ENCODE measurements around the gene ZNF280C.

Gene ZNF280C

GRCh38 chrX:130176942-130177341 lies 91.8 kb downstream of the ZNF280C start:
- DNase-seq (ENCODE audit: low read depth in 2 of 2): no peak

GRCh38 chrX:130176354-130176776 lies 92.3 kb downstream of the ZNF280C start:
- DNase-seq (ENCODE audit: low read depth in 2 of 2): no peak

GRCh38 chrX:130174937-130175336 lies 93.8 kb downstream of the ZNF280C start:
- DNase-seq (ENCODE audit: low read depth in 2 of 2): no peak

GRCh38 chrX:130174045-130174704 lies 94.5 kb downstream of the ZNF280C start:
- DNase-seq (ENCODE audit: low read depth in 2 of 2): no peak

- DNase-seq (ENCODE audit: low read depth in 2 of 2): peak in 1 of 2 donors; percentile 41
Measured at GRCh38 chrX:130173190-130173895, 95.4 kb downstream of the ZNF280C start.

GRCh38 chrX:130172127-130172845 lies 96.4 kb downstream of the ZNF280C start:
- DNase-seq (ENCODE audit: low read depth in 2 of 2): no peak

GRCh38 chrX:130171446-130172126 lies 97.1 kb downstream of the ZNF280C start, which contains the start of gene RAB33A:
Gene RAB33A (plus strand): TSS chrX:130171962. CDS start chrX:130172063, 101 bp downstream.
- peak in 1 of 2 donors; percentile 25 for DNase-seq (ENCODE audit: low read depth in 2 of 2)

GRCh38 chrX:130170752-130171445 lies 97.8 kb downstream of the ZNF280C start:
- peak in 1 of 2 donors; percentile 45 for DNase-seq (ENCODE audit: low read depth in 2 of 2)

- DNase-seq (ENCODE audit: low read depth in 2 of 2): no peak
Measured at GRCh38 chrX:130167040-130167439, 101.7 kb downstream of the ZNF280C start.

- no peak for DNase-seq (ENCODE audit: low read depth in 2 of 2)
Measured at GRCh38 chrX:130166503-130166777, 102.3 kb downstream of the ZNF280C start.

- peak; percentile 76 to 77 for DNase-seq (ENCODE audit: low read depth in 2 of 2)
Measured at GRCh38 chrX:130165703-130166502, 102.8 kb downstream of the ZNF280C start, which contains the start of gene AIFM1. Gene AIFM1 (minus strand): TSS chrX:130165841. CDS start chrX:130165656, 185 bp downstream.

GRCh38 chrX:130165181-130165702 lies 103.5 kb downstream of the ZNF280C start:
- DNase-seq (ENCODE audit: low read depth in 2 of 2): no peak

GRCh38 chrX:130163398-130163797 lies 105.3 kb downstream of the ZNF280C start:
- no peak for DNase-seq (ENCODE audit: low read depth in 2 of 2)

GRCh38 chrX:130162094-130162735 lies 106.5 kb downstream of the ZNF280C start:
- no peak for DNase-seq (ENCODE audit: low read depth in 2 of 2)

GRCh38 chrX:130159776-130160175 lies 108.9 kb downstream of the ZNF280C start:
- DNase-seq (ENCODE audit: low read depth in 2 of 2): no peak

GRCh38 chrX:130158311-130158710 lies 110.4 kb downstream of the ZNF280C start:
- DNase-seq (ENCODE audit: low read depth in 2 of 2): no peak

GRCh38 chrX:130155564-130155963 lies 113.1 kb downstream of the ZNF280C start:
- DNase-seq (ENCODE audit: low read depth in 2 of 2): no peak
